ACHN (cell line): ENCODE measurements around the gene TUBB6.
A peak's percentile ranks its signal among the peaks of the same experiment; 100 is the strongest.

Experiments used
- DNase-seq: peaks from one replicate; pipeline ENCODE4 v3.0.0-alpha.2; 2015
- in situ Hi-C: cut with HindIII; loops from 2 replicates; pipeline ENCODE4 v1.10.0; 2017; ENCODE audit warnings: low sequenced_read_pairs, low pct_ligation_motif_present, low pct_unique_long_range_greater_than_20kb

TUBB6 gene

DNA sequence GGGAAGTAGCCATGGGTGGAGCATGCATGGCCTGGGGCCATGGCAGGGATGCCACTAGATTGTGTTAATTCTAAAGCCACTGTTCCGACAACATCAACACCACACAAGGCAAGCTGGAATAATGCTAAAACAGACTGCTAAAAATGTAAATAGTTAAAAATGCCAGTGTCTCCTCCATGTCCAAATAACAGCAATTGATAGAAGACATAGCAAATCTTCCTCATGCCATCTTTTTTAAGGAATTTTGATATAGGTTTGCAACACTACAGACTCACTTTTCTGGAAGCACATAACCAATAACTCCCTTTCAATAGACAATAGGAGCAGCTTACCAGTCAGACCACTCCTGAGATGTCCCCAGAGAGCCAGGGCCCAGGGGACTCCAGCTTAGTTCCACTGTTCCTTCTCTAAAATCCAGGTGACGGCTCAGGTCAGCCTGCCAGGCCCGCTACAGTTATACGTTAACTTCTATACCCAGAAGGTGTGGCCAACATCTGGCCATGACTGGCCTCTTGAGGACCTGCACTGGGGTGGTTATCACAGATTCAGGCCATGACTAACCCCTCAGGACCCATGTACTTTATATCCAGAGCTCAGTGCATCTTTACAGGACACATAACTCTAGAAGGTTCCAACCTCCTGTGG, 20.3 kb downstream of the TUBB6 start:
- no peak for DNase-seq
- in situ Hi-C loops = no loop called here

DNA sequence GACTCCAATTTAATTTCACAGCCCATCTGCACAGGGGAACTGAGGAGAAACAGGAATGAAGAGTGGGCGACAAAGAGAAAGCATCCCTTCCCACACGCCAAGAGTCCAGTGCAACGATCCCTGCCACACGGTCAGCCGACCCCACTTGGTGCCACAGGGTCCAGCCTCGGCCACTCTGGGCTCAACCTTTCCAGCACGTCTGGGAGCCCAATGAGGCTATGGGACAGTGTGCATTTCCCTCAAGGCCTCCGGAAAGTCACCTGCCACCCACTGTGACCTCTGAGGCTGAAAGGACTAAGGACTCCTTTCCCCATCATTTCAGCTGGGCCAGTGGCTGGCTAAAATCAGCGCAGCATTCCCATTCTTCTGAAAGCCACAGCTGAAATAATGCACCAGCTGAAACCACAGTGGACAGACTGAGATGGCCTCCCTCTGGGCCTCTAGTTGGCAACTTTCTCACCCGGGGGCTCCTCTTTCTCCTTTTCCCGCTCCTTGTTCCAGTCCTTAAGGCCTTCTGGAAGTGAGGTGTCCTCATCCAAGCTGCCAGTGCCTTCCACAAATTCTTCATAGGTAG, 21.2 kb downstream of the TUBB6 start:
- in situ Hi-C loops = no loop called here
- DNase-seq = no peak

DNA sequence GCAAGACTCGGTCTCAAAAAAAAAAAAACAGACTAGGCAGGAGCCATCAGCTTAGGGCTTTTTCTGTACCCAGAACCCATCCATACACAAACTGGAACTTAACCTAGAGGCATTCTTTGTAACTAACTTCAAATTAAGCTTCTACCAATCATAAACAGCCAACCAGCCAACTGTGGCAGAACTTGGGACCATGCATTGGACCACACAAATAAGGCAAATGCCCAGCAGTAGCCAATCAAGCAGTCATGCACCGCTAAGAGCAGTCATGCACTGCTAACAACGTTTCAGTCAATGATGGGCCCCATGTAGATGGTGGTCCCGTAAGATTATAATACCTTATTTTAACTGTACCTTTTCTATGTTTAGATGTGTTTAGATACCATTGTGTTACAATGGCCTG, 22.7 kb downstream of the TUBB6 start:
- no peak for DNase-seq
- in situ Hi-C loops = no loop called here

DNA sequence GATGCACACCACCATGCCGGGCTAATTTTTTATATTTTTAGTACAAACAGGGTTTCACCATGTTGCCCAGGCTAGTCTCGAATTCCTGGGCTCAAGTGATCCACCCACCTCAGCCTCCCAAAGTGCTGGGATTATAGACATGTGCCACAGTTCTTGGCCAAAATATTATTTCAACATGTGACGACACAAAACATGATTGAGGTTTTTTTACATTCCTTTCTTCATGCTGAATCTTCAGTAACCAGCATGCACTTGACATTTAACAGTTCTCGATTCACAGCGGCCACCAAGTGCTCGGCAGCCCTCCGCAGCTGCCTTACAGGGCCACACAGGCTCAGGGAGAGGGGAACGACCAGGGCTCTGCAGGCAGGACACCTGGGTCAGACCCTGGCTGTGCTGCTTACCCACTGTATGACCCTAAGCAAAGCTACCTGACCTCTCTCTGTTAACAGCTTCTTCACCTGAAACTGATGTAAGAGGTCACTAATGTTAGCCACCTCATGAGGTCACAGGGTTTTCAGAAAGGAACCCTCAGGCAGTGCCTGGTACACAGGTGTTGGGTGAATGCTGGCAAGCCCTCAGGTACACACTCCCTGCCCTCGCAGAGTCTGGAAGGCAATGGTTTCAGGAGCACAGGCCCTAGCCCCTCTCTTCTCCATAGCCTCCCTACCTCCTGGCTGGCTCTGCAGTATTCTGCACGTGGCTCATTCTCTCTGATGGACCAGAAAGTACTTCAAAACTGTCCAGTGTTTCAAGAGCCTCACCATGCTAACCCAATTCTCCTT, 25.7 kb downstream of the TUBB6 start:
- in situ Hi-C loops = no loop called here
- DNase-seq = no peak

DNA sequence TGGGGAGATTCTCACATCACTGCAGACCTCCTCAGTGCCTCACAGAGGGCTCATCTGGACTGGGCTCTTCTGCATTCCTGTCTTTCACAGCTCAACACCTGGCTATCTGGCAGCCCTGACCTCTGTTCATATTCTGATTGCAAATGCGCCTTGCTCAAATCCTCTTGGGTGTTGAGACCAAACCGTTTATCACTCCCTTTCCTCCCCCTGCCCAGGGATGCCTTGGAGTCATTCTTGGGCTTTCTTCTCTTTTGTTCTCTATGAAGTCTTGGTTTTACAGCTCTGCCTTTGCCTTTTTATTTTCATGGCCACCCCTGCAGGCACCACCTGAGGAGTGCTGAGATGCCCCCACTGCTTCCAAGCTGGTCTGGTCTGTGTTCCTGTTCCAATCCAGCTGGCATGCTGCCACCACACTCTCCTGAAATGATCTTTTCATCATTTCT, 26.3 kb downstream of the TUBB6 start:
- no peak for DNase-seq
- in situ Hi-C loops = no loop called here

DNA sequence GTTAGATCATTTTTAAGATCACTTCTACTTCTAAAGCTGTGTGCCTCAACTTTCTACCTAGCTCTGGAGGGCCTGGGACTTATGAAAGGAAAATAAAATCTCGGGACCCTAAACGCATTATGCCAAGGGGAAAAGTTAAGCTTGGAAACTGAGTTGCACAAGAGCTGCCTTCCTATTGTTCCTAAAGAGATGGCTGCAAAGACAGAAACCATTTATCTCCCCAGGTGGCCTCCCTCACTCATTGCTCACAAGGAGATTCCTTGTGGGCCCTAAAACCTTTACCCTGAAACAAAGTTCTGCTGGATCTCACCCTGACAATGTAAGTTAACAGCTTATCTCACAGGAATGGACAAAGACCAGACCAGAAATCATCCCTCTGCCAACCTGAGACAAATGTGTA, 26.8 kb downstream of the TUBB6 start:
- in situ Hi-C loops = no loop called here
- DNase-seq = no peak

DNA sequence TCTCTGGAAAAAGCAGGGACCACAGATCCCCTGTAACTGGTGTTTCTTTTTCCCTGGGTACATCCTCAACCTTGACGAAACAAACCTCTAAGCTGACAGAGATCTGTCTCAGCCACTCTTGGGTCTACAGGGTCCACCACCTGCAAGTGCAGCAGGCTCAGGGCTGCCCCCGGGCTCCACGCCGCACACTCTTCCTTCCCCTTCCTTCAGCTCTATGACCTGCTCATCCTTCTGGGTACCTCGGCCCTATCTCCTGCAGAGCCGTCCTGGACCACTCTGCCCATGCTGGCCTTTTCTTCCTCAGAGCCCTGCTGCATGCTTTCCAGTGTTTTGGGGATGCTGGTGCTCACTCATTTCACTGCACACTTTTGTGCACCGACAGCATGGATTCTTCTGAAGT, 27.5 kb downstream of the TUBB6 start:
- DNase-seq = no peak
- in situ Hi-C loops = no loop called here

DNA sequence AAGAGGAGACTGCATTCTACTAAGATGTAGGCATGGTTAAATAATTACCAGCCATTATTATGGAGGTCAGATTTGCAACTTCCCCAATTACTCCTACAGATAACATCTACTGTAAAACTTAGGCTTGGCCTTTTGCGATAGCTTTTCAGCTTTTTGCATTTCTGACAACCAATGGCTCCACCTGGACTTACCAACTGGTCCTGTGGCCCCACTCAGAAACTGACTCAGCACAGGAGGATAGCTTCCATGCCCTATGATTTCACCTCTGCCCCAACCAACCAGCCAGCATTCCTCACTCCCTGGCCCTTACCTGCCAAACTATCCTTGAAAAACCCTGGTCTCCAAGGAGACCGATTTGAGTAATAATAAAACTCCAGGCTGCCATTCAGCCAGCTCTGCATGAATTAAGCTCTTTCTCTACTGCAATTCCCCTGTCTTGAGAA, 28.2 kb downstream of the TUBB6 start:
- DNase-seq = no peak
- in situ Hi-C loops = no loop called here

DNA sequence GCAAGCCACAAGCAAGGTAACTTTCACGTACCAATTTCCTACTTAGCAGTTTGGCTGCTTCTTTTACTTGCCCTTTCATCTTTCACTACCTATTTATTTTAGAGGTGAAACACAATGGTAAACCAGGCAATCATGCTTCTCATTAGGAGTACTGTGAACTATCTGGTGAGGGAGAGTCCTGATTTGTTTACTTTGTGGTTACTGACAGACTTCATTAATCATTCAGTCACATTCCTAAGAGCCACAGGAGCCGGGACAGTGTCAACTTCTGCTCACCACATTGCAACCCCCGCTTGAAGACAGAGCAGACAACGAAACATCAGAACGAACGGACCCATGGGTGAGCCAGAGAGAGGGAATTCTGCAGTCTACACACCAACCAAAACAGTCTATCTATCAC, 28.8 kb downstream of the TUBB6 start:
- peak; percentile 23 for DNase-seq
- in situ Hi-C loops = no loop called here

DNA sequence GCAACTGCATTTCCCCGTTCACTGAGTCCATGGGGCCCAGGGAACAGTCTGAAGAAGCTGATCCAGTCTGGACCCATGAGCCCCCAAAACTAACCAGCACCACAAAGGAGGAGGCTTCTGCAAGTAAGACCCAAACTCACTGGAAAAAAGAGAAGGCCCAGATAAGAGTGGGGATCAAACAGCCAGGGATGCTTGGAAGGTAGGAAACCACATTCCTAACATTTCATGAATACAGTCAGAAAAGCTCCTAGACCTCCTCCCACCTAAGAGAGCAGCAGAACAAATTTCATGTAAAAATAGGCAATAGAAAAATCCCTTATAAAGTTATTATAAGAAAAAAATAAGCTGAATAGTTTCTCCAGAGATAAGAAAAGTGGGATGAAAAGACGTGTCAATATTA, 30.3 kb downstream of the TUBB6 start:
- in situ Hi-C loops = no loop called here
- DNase-seq = no peak

DNA sequence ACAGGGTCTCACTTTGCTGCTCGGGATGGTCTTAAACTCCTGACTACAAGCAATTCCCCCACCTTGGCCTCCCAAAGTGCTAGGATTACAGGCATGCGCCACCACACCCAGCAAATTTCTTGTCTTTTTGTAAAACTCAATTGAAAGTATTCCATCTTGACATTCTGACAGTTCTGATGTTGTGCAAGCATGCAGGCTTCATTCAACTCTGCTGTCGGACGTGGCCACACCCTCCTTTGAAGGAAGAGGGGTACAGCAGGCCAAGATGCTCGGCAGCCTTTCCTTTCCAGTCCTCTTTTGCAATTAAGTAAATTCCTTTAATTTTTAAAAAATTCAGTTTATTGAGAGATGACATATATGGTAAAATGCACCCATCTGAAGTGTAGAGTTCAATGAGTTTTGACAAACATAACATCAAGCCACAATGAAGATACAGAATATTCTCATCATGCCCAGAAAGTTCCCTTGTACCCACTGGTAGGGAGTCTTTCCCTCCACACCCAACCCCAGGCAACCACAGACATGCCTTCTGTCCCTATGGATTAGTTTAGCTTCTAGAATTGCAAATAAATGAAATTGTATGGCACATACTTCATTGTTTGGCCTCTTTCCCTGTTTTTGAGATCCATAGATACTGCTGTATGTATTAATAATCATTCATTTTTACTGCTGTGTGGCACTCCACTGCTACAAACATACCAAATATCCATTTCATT, 33.1 kb downstream of the TUBB6 start:
- no peak for DNase-seq
- in situ Hi-C loops = no loop called here

DNA sequence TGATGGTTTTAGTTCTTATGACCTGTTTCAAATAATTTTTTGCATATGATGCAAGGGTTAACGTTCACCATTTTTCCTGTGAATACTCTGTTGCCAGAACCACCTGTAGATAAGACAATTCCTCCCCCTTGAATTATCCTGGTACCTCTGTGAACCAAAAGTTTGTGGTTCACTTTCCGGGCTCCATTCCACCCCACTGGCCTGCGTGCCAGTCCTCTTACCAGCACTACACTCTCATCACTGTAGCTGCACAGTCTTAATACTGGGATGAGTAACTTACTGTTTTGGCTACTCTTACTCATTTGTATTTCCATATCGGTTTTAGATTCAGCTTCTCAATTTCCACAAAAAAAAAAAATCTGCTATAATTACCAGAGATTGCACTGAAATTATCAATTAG, 34.6 kb downstream of the TUBB6 start:
- no peak for DNase-seq
- in situ Hi-C loops = no loop called here

DNA sequence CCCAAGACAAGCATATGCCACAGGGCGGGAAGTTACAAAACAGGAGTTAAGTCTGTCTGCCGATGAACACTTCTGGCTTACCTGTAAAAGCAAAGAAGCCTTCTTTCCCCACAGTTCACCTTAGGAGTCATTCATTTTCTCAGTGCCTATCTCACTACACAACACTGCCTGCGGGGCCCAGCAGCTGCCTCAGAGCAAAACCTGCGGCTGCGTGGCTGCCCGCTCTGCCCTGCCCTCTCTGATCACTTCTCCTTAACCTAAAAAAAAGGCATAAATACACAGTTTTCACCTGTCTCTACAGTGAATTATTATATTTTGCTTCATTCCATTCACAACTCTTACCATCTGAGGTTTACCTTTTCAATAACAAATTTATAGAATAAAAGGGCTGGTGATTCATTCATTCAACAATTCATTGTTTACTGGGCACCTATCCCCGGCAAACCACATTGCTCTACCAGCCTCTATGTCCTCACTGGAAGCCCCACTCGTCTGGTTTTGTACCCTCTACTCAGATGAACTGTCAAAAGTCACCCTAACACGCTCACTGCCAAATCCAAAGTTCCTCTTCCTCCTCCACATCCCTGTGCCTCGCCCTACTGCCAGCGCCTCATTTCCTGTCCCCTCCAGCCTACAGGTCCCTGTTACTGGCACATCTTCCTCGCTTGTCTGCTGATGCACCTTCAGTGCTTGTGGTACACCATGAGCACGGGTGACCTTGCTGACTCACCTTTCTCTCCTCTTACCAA, 37.6 kb downstream of the TUBB6 start:
- DNase-seq = no peak
- in situ Hi-C loops = no loop called here

DNA sequence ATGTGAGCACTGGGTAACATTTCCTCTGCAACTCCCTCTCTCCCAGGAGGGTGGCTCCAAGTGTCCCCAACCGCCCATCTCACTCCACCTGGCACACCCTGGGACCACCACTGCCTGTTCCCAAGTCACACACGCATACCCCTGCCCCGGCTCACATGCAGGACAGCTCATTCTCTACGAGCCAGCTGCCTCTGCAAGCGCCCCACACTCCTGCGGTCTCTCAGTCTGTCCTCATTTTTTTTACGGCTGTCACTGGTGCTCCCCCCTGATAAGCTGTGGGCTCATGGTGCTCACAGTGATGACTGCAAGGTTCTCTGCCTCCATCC, 38.2 kb downstream of the TUBB6 start:
- DNase-seq = no peak
- in situ Hi-C loops = no loop called here

DNA sequence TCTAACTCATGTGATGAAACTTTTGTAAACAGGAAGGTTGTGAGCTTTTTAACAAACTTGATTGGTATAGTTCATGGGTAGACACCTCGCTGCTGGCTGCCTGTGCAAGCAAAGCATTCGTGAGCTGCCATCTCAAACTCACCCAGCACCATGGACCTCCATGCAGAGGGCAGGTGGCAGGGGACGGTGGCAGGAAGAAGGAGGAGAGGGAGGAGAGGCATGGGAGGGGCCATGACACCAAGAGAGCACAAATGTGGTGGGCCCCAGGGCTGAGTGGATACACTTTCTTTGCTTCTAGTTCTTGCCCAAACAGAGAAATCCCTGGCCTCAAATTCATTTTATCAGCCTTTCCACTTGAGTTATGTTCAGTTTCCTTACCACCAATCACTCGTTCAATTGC, 39.9 kb downstream of the TUBB6 start:
- in situ Hi-C loops = no loop called here
- DNase-seq = no peak

DNA sequence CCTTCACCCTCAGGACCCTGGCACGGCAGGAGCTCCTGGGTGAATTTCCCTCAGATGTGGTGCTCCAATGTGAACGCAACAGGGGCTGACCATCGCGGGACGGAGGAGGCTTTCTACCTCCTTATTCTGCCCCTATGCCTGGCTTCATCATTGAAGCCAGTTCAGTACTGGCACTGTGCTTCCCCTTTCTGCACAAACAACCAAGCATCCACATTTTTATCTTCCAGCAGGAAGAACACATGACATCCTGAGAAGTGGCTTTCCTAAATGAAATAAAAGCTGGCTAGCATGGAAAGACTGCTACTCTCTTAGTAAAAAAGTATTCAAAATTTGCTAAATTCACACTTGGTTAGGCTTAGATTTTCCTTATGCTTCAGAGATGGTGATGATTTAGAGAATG, 44.1 kb downstream of the TUBB6 start:
- in situ Hi-C loops = no loop called here

DNA sequence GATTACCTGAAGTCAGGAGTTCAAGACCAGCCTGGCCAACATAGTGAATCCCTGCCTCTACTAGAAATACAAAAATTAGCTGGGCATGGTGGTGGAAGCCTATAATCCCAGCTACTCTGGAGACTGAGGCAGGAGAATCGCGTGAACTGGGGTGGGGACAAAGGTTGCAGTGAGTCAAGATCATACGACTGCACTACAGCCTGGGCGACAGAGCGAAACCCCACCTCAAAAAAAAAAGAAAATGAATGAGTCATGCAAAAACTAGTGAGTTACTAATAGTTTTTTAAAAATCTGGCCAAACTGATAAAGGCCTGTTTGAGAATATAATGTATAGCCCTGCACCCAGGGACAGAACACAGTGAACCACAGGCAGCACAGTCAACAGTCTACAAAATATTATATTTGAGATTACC, 51.5 kb downstream of the TUBB6 start:
- peak; percentile 85 for DNase-seq
- in situ Hi-C loops = no loop called here

More for the DNA sequence above, 44.1 kb downstream of the TUBB6 start:
- DNase-seq = no peak

DNA sequence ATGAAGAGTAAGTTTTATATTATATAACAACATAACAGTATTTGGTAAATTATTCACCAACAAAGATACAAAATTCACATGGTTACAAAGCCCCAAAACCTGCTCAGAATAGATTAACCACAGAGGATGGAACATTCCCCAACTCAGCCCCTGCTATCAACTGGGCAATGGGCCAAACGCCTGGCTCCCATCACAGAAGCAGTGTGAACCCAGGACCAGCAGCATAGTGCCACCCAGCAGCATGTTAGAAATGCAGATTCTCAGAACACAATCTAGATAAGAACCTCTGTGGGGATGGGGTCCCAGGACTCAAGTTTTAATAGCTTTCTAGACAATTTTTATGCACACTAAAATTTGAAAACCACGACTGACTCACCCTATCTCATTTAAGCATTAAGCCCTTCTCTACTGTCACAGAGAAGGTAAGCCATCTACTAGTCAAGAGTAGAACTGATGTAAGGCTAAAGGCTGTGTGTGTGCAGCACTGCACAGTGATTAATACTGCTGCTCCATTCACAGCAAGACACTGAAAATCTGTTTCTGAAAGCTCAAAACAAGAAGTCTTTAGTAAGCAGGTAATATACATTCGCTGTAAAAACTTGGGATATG, 53.8 kb downstream of the TUBB6 start:
- in situ Hi-C loops = no loop called here
- DNase-seq = peak; percentile 20
